Stimulated activated CD4-positive, alpha-beta T cell treated with anti-CD3 and anti-CD28 coated beads, TNF-alpha, amount 100 ng/mL, for 48 hours (primary cell): Measurements from ENCODE around the gene PRKX.
"Not testable (repeated sequence)": the region's sequence is repeated elsewhere in the genome, so short reads cannot be mapped to it uniquely, and the experiment has no call there.

Experiments used
- DNase-seq, 3 donors: peaks; one replicate each; pipeline ENCODE4 v3.0.0-alpha.2; 2020; ENCODE audit warnings: low read depth in 3 of 3

The PRKX gene

DNA sequence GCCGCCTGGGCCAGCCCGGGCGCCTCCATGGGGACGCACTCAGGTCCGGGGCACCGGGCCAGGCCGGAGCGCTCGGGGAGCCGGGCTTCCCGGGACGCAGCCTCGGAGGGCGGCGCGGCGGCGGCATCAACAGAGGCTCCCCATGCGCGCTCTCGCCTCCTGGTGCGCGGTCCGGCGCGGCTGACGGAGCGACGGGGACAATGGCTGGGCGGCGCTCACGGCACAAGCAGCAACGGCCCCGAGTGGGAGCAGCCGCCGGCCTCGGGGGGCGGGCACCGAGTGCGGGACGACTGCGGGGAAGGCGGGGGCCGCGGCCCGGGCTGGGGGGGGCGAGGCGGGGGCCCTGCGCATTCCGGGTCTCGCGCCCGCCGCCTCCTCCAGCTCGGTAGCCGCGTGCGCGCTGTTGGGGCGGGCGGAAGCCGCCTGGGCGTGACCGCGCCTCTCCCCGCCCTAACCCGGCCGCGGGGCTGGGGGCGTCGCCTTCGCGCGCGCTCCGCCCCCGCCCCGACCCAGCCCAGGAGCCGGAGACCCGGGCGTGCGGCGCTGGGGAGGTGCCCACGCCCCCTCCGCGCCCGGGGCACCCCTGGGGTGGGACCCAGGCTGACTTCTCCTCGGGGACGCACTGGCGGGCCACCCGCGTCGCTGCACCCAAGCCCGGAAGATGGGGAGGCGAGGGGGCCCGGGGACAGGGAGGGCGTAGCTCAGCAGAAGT lies at the start of gene PRKX:
Gene PRKX (minus strand): TSS at position 425 of the 712 bp plus-strand sequence. CDS start 396 bp downstream, at position 29.
- DNase-seq = peak; percentile 23 to 65 (median 26)

DNA sequence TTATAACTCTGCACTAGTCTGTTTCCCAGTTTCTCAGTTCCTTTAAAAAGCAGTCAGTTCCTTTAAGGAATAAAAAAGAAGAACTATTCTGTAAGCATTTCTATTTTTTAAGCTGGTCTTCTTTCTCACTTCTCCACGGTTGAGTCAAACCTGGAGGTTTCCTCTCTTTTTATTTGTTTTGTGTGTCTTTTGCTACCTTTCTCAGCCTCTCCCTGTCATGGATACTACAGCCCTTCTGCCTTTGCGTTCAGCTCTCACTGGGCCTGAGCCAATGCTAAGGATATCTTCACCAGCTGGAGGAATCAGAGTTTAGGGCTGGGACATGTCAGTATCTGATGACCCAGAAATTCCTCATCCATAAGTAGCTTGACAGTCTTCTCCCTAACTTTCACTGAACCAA lies 49.7 kb upstream of the PRKX start:
- no peak for DNase-seq

DNA sequence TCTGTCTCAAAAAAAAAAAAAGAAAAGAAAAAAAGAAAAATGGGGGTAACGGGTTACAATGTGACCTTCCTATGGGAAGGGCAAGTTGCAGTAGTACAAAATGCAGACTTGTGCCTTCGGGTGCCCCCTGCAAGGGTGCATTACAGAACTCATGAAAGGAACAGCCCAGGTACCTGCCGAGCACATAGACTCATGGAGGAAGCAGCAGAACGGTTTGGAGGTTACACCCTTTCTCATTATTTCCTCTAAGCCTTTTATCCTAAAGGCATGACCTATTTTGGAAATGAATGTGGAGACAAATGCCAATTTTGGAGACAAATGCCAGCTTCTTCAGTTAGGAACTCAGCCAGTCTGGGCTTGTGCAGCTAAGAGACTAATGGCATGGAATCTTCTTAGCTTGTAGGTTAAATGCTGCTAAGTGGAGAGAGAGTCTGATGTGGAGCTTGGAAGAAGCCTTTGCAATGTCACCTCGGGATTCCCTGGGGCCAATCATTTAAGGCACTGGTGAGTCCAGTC lies 44.1 kb upstream of the PRKX start:
- no peak for DNase-seq

DNA sequence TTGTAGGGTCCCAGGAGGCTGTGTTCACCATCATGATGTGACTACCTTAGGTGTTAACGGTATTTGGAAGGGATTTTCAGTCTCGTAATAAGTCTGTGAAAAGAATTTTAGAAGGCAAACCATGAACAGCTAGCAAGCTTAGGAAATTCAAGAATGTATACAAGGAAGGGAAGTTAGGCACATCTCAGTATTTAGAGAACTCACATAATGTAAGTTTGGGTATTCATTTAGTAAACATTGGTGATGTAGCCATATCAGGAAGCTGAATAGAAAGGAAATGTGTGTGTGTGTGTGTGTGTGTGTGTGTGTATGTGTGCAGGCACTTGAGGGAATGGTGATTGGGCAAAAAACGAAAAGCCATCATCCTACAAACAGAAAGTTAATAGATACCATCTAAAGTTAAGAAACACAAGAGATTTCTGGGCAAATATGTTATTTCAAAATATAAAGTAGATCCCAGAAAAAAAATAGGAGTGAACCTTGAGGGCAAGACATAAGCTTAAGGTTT lies 34.7 kb upstream of the PRKX start:
- no peak for DNase-seq

DNA sequence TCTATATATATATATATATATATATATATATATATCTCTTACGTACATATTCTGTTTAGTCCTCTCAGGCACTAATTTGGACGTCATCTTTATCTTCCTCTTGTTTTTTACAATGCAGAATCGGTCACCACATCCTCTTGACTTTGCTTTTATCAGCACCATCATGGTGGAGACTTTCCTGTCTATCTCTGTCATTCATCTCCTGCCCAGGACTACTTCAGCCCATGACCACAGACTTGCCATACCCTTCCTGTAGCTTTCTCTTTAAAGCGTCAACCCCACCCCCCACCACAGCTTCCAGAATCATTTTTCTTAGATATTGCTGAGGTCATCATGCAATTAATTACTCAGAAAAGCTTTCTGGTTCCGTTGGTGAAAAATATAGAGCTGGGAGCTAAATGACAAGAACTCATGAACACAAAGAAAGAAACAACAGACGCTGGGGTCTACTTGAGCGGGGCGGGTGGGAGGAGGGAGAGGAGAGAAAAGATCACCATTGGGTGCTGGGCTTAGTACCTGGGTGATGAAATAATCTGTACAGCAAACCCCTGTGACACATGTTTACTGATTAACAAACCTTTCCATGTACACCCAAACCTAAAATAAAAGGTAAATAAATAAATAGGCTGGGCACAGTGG lies 30.5 kb upstream of the PRKX start:
- DNase-seq = peak in 1 of 3 donors; percentile 33

DNA sequence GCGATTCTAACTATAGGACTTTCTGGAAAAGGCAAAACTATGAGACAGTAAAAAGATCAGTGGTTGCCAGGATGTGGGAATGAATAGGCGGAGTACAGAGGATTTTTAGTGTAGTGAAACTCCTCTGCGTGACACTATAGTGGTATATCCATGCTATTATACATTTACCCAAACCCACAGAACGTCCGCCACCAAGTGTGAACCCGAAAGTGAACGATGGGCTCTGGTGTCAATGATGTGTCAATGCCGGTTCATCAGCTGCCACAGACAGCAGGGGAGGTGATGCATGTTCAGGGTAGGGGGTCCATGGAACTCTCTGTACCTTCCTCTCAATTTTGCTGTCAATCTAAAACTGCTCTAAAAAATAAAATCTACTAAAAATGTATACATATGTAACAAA lies 27.5 kb upstream of the PRKX start:
- DNase-seq = not testable (repeated sequence)

DNA sequence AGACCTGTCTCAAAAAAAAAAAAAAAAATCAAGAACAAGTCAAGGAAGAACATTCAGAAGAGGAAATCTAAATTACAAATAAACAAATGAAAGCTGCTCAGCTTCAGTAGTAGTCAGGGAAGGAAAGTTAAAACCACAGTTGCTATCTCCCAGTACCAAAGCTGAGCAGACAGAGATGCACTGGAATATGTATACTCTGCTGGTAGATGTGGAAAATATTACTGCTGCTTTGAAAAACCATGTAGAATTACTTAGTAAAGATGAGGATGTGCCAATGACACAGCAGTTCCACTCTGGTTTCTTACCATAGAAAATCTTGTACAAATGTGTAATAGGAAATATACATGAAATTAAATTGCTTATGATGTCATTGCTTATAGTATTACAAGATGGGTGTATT lies 25.1 kb upstream of the PRKX start:
- no peak for DNase-seq

DNA sequence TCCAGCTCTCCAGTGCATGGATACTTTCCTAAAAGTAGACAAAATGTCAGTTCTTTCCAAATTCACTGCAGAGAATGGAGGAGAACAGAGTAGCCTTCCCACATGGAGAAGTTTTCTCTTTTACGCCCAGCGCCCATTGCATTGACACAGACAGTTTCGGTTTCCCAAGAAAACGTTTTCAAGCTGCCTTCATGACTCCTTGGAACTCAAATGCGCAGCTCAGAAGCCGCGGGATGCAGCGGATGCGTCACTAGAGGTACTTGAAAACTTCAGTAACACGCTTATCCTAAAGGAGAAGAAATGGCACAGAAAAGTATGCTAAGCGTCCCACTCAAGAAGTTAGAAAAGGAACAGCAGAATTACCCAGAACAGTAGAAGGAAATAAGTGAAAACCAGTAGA lies 23.1 kb upstream of the PRKX start:
- DNase-seq = not testable (repeated sequence)

DNA sequence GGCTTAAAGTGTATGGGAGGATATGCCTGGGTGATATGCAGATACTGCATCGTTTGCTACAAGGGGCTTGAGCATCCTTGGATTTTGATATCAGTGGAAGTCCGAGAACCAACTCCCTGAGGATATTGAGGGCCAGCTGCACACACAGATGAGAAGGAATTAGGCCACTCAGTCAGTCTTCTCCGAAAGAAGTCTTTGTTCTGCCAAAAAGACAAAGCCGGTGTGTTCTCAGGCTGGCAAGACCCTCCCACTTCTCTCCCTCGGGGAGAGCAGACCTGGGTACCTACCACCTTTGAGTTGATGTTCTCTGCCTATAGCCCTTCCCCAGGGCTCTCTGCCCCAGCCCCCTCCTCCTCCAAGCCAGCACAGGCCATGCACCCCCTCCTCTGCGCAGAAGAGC lies 22.4 kb upstream of the PRKX start:
- not testable (repeated sequence) for DNase-seq

DNA sequence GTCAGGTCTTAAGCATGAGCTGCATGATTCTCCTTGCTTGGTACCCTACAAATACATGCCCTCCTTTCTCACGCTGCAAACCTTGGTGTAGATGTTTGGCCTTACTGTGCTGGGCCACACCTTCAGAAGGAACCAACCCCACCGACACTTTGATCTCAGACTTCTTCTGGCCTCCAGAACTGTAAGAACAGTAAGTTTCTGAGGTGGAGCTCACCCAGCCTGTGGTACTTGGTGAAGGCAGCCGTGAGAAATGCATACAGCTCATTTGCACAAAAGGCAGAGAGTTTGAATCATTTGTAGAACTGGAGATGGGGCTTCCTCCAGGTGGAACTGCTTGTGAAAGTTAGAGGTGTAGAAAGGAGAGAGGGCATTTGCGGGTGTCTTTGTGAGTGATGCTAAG lies 21.0 kb upstream of the PRKX start:
- not testable (repeated sequence) for DNase-seq

DNA sequence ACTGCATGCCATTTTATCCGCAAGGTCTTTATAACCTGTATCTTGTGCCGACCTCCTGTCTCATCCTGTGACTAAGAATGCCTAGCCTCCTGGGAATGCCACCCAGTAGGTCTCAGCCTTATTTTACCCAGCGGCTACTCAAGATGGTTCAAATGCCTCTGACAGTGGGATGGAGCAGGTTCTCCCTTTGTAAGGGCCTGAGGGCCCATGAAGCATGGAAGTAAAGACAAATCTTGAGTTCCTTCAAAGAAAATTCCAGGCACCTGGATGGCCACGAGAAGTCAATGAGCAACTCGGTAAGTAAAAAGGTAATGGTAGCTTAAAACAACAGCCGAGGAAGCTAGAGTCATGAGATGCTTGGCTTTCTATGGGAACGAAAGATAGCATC lies 19.6 kb upstream of the PRKX start:
- no peak for DNase-seq

DNA sequence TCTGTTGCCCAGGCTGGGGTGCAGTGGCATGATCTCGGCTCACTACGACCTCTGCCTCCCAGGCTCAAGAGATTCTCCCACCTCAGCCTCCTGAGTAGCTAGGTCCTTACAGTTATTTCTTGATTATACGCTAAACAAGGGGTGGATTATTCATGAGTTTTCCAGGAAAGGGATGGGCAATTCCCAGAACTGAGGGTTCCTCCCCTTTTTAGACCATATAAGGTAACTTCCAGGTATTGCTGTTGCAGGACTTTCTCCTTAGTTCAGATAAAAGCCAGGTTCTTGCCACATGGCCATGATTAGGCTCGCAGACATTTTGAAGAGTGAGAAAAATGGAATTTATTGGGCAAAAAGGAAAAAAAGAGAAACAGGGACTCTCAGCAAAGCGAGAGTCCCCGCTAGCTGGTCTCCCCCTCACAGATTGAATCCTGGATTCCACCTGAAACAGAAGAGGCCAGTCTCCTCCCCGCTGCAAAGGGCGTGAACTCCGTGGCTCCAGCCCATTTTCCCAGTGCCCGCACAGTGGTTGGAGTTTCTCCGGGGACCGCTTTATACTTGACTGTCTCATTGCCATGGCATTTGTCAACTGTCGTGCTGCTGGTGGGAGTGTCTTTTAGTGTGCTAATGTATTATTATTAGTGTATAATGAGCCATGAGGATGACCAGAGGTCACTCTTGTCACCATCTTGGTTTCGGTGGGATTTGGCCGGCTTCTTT lies 19.0 kb upstream of the PRKX start:
- DNase-seq = not testable (repeated sequence)

DNA sequence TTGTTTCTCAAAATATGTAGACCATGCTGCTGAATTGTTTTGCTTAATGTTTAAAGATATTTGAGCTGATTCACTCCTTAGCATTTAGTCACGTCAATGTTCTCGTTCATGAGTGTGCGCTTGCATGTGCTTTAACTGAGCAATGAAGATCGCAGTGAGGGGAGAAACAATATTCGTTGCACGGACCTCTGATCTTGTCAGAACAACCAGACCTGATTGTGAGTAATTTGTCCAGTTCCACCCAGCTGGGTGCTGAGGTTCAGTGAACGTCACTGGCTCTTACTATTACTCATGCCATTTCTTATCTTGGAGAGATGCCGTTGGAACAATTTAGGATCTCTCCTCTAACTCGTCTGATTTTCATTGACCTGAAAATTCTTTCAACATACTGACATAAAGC lies 15.0 kb upstream of the PRKX start:
- no peak for DNase-seq

DNA sequence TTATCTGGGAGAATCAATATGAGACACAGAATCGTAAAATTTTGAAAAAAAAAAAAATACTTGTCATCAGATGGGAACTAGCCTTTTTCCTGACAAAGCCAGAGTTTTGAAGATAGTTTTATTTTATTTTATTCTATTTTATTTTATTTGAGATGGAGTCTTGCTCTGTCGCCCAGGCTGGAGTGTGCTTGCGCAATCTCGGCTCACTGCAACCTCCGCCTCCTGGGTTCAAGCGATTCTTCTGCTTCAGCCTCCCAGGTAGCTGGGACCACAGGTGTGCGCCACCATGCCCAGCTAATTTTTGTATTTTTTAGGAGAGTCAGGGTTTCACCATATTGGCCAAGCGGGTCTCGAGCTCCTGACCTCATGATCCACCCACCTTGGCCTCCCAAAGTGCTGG lies 10.0 kb upstream of the PRKX start:
- not testable (repeated sequence) for DNase-seq

DNA sequence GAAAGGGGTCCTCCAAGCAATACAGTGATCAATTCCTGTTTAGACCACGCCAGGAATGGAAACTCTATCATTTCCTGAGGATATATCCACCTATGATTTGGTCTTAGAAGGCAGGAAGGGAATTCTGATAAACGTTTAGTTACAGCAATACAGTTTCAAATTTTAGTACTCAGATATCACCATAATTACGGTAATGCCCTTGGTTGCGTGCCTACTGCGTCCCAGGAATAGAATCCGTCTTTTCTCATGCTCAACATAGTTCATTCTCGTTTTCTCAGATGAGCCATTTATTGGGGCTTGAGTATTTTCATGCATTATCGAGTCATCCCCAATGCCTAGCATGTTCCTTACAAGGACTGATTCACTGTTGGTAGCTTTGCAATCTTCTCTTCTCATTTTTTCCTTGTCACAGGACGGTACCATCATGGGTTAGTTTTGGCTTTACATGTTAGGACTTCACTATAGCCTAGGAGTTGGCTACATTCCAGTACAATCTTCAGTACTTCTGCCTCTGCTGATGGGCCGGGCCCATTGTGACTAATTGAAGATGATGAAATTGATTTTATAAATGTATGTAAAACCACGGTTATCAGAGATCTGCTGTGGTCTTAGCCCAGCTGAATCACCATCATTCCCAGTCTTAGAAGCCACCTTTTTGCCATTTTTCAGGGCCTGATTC lies 4.4 kb upstream of the PRKX start:
- no peak for DNase-seq

DNA sequence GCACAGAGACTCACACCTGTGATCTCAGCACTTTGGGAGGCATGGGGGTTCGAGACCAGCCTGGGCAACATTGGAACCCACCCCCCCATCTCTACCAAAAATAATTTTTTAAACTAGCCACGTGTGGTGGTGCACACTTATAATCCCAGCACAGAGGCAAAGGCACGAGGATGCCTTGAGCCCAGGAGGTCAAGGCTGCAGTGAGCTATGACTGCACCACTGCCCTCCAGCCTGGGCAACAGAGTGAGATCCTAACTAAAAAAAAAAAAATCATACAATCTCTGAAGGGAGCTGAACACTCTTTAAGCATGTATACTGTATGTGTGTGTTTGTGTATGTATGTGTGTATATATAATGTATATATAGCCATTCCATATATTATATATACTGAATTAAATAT lies 2.5 kb upstream of the PRKX start:
- no peak for DNase-seq

DNA sequence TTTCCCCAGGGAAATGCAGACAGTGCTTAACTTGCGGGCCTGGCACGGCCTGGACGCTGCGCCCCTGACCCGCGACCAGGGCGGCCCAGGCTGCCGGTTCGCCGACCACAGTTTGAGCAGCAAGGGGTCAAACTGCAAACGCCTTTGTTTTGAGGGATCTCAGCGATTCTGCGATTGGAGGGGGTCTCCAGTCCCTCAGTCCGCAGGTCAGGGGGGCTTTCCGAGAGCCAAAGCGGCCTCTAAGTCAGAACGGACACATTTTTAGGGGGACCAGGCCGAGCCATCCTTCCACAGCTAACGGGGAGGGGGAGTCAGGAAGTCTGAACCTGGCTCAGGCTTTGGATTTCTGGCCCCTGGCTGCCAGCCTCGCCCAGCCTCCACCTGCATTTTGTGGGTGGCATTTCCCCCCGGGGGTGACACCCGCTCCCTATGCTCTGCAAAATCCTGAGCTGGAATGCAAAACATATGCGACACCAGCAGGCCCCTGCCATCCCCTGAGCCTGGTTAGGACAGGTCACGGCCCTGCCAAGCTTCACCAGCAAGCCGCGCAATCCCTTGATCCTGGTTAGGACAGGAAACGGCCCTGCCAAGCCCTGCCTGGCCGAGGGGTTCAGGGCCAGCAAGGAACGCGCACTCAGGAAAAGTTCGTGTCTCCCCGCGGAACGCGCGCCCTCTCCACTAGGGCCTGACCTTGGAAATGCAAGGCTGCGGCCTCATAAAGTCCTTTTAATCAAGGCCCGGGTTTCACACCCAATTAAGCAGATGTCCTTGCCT lies 1.4 kb upstream of the PRKX start:
- not testable (repeated sequence) for DNase-seq

DNA sequence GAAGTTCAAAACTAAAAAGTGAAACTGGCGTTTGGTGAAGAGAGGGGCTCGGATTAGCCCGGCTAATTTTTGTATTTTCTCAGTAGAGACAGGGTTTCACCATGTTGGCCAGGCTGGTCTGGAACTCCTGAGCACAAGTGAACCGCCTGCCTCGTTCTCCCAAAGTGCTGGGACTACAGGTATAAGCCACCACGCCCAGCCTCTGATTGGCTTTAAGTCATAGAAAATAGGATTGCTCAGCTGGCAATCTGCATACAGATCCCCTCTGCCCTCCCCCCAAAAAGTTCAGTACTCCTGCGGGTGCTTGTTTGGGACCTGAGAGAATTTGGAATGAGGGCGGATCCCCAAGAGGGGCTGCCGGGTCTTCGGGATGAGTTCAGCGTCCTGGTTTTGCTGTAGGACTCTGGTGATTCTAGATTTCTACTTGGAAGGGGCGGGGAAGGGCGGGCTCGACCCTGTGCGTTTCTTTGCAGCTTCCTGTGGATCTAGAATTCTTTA lies 537 bp upstream of the PRKX start:
- no peak for DNase-seq

DNA sequence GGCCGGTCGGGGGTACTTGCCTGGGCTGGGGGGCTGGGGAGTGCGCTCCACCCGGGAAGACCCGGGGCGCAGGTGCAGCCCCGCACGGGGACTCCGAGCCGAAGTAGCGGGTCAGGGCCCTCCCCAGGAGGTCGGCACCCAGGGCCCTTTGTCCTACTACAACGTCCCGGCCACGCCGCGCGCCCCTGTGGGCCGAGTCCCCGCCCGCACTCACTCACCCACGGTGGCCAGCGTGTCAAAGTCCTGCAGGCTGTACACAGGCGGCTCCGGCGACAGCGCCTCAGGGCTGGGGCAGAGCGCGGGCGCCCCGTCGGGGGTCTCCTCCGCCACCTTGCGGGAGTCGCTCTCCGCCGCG lies 602 bp downstream of the PRKX start:
- peak in 1 of 3 donors; percentile 20 for DNase-seq

DNA sequence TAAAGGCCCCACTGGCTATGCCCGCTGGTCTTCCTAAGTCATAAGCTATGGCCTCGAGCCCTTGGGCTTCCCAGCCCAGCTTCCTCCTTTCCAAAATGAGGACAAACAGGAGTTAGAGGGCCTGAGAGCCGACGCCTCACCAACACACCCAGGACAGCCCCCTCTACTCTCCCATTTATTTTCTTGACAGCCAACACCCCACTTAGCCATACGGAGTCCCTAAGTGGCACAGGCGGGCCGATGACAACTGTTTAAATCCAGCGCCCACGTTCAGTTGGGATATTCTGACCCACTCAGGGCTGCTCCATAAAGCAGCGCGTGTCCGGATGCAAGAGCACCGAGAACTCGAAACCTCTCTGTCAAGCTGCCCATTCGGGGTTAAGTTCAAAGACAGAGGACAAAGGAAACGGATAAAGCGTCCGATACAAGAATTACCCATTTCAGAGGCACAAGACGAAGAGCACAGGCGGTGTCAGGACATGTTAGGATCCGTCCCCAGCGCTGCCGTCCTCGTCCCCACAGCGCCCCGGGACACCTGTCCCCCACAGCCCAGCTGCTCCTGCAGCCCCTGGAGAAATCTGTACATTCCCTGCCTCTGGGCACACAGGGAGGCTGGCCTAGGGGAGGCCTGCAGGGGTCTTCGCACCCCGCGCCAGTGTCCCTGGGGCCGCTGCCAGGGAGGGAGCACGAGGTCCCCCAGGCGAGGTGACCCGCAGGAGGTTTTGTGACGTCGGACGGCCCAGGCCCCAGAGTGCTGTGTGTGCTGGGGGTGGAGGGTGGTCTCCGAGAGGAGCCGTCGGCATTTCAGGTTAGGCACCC lies 1.2 kb downstream of the PRKX start:
- no peak for DNase-seq
